ENCODE results near the gene CFL2. TPM values are rescaled to one million over a fixed set of nuclear protein-coding genes. Genes with fewer than 3 reads are reported as not detected.

Gene CFL2
- total RNA-seq, 1 donor from 2014 or later, result 40.6 TPM

Small RNA genes lying within 50 kb of the gene (small RNA-seq; reads per million reads assigned to genes)
- not detected for gene RNU6-1261P (ENCODE audit: low replicate concordance)

Other genes with a start within 250 kb of the CFL2 start
- 44.5 TPM for gene EAPP, start 174.9 kb downstream of the CFL2 start, total RNA-seq
- gene SNX6, start 84.4 kb downstream of the CFL2 start, total RNA-seq, result 68.1 TPM
- 16.2 TPM for gene BAZ1A, start 160.8 kb upstream of the CFL2 start, total RNA-seq